ENCODE measurements around the gene NPC1L1. TPM values are rescaled to one million over a fixed set of nuclear protein-coding genes. Genes with fewer than 3 reads are reported as not detected.
A peak's percentile ranks its signal among the peaks of the same experiment; 100 is the strongest.

NPC1L1 gene
- total and polyA plus RNA-seq, 2 of the 13 experiments (the other 11 are each of a cell fraction or from before 2014, with no cell fraction given), result 4.8 to 14.5 TPM

DNA sequence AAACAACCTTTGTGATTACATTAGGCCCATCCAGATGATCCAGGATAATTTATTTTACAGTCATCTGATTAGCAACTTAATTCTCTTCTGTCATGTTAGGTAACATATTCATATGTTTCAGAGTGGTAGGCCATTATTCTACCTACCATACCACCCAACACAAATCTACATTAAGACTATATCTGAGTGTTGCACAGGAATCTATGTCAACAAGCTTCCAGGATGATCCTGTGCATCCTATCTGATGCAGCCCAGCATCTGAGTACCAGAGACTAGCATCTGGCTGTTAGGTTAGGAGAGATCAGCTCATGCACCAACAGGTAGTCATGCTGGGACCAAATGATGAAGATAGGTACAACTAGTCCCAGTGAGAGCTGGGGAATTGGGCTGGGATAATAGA, 33.9 kb upstream of the NPC1L1 start:
- Histone ChIP-seq H3K9ac (ENCODE audit: insufficient read depth, low read depth, low read length) (peak overlapping the region; percentile 93; the same call in 1 of the 2 replicates), H3K27me3 (ENCODE audit: control insufficient read depth in 1 of 2, insufficient read depth in 2 of 2, low read length in 2 of 2) (no peaks in the 10 kb centered on the region; a peak in 1 of 5 replicates), H3K4me3 (replicated peaks in 1 of 3; ENCODE audit: insufficient read depth in 1 of 3, low read depth in 2 of 3, low read length in 3 of 3) (0 out of 6 replicates have a peak overlapping the region, but pooled peaks of 1 of the 3 experiments have one; percentile 54), H4K20me1 (ENCODE audit: insufficient read depth, low read length) (no peaks in the 10 kb centered on the region), H3K4me1 (ENCODE audit: insufficient read depth, low read length) (peaks cover 50% of the 10 kb centered on the region), H3K79me2 (ENCODE audit: insufficient read depth, low read length) (peaks cover 41% of the 10 kb centered on the region), H3K36me3 (replicated peaks in 1 of 2; ENCODE audit: control insufficient read depth in 1 of 2, insufficient read depth in 2 of 2, low read length in 2 of 2) (peaks cover 18 to 45% of the 10 kb centered on the region in 2 experiments), H3K9me3 (ENCODE audit: low read length) (no peaks in the 10 kb centered on the region), H3K4me2 (ENCODE audit: low read depth, low read length) (peak overlapping the region; percentile 99), H3K27ac (ENCODE audit: extremely low read length, insufficient read depth, low read length) (peak overlapping the region; percentile 83), H2AFZ (ENCODE audit: low read length) (no peak overlapping the region)
- TF ChIP-seq POLR2A (IDR thresholded peaks at IDR 0.05; ENCODE audit: insufficient read depth in 1 of 2, low read depth in 2 of 2, low read length in 2 of 2) (no peak), ZNF451 (CRISPR knock-in tag; IDR thresholded peaks at IDR 0.05) (no peak), ZNF253 (CRISPR knock-in tag; IDR thresholded peaks at IDR 0.05; ENCODE audit: borderline replicate concordance) (no peak), PAX8 (CRISPR knock-in tag; IDR thresholded peaks at IDR 0.05; ENCODE audit: borderline replicate concordance) (no peak), ZNF782 (CRISPR knock-in tag; IDR thresholded peaks at IDR 0.05; ENCODE audit: borderline replicate concordance) (no peak), GABPA (IDR thresholded peaks at IDR 0.05; ENCODE audit: low read depth, low read length) (no peak), GABPA (CRISPR knock-in tag; IDR thresholded peaks at IDR 0.05; ENCODE audit: low read depth) (no peak)
- TF ChIP-seq, protein P1, sequence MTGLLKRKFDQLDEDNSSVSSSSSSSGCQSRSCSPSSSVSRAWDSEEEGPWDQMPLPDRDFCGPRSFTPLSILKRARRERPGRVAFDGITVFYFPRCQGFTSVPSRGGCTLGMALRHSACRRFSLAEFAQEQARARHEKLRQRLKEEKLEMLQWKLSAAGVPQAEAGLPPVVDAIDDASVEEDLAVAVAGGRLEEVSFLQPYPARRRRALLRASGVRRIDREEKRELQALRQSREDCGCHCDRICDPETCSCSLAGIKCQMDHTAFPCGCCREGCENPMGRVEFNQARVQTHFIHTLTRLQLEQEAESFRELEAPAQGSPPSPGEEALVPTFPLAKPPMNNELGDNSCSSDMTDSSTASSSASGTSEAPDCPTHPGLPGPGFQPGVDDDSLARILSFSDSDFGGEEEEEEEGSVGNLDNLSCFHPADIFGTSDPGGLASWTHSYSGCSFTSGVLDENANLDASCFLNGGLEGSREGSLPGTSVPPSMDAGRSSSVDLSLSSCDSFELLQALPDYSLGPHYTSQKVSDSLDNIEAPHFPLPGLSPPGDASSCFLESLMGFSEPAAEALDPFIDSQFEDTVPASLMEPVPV (CRISPR knock-in tag; IDR thresholded peaks at IDR 0.05), result no peak
- TF ChIP-seq, protein P2, sequence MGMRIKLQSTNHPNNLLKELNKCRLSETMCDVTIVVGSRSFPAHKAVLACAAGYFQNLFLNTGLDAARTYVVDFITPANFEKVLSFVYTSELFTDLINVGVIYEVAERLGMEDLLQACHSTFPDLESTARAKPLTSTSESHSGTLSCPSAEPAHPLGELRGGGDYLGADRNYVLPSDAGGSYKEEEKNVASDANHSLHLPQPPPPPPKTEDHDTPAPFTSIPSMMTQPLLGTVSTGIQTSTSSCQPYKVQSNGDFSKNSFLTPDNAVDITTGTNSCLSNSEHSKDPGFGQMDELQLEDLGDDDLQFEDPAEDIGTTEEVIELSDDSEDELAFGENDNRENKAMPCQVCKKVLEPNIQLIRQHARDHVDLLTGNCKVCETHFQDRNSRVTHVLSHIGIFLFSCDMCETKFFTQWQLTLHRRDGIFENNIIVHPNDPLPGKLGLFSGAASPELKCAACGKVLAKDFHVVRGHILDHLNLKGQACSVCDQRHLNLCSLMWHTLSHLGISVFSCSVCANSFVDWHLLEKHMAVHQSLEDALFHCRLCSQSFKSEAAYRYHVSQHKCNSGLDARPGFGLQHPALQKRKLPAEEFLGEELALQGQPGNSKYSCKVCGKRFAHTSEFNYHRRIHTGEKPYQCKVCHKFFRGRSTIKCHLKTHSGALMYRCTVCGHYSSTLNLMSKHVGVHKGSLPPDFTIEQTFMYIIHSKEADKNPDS (CRISPR knock-in tag; IDR thresholded peaks at IDR 0.05), result no peak
- in situ Hi-C loops (cut with HindIII; ENCODE audit: extremely low pct_ligation_motif_present, low pct_unique_long_range_greater_than_20kb) (loop anchor here (25.0 kb wide), 1 partner anchor 187 kb away; no protein-coding TSS in a partner anchor), intact Hi-C loops (cut with micrococcal nuclease; ENCODE audit: unreplicated experiment) (no loop called here)
- no peak for FAIRE-seq
- no TSS peak for BruUV-seq (replicated peaks)
- DNase-seq (ENCODE audit: low spot score), result no peak
- CTCF ChIA-PET (ENCODE audit: low intra/inter-chr PET ratio, low total read pairs), result no interaction called here
- ATAC-seq, result no peak
- POLR2A ChIA-PET, result interaction anchor here (0.7 to 2.7 kb wide), 4 partner anchors 13 to 224 kb away, joined by 3 to 27 read pairs (median 4); partner anchors contain the start of gene OGDH

Data from HepG2 (cell line).